H1 (cell line): ENCODE data around the gene ANKRD31. TPM values are rescaled to one million over a fixed set of nuclear protein-coding genes. Genes with fewer than 3 reads are reported as not detected.

Experiments
- CHD2 ChIP-seq: IDR thresholded peaks from 2 replicates; pipeline ENCODE4 v1.6.1; 2012; ENCODE audit warnings: low read length, improper control_type of control experiment
- EP300 ChIP-seq, 2 experiments: IDR thresholded peaks; 1 replicate in 1 of 2; 2 replicates in 1 of 2; pipeline ENCODE4 v1.6.1; 2011 to 2012; ENCODE audit warnings: low read depth in 2 of 2, low read length in 2 of 2, mild to moderate bottlenecking in 2 of 2, borderline replicate concordance in 1 of 2, inconsistent platforms in 1 of 2, moderate library complexity in 1 of 2
- KDM1A ChIP-seq: fragments of 200-600, 300-600 bp; sonication (generic); IDR thresholded peaks from 2 replicates; pipeline ENCODE4 v1.7.1; 2016; ENCODE audit warnings: mild to moderate bottlenecking, low read length, borderline replicate concordance
- RNF2 ChIP-seq: fragments of 200-900, 300-1000 bp; sonication (generic); IDR thresholded peaks from 2 replicates; pipeline ENCODE4 v1.7.1; 2016; ENCODE audit warnings: borderline replicate concordance, low read depth, mild to moderate bottlenecking, antibody characterized with exemption, low read length; ENCODE audit not compliant: poor library complexity, severe bottlenecking; ENCODE audit errors: missing control alignments
- polyA plus RNA-seq, 7 experiments: library from polyadenylated mRNA; depleted of rRNA in 3 of 7; stranded (reverse) in 5 of 7; unstranded in 2 of 7; fragments of >200 nt in 5 of 7; fragments of 200-250 nt in 2 of 7; gene quantifications; 1 replicate in 5 of 7; 2 replicates in 1 of 7; 4 replicates in 1 of 7; pipeline versions ENCODE4 v1.2.1 to v1.2.3, GENCODE V29; 2011 to 2013; ENCODE audit warnings: missing spikeins in 2 of 7, mixed read lengths in 2 of 7
- total RNA-seq: library from RNA; stranded (reverse); fragmentation: NEBNext Ultra II Directional; extraction: Animal tissue kit (Norgen Biotek cat#: 25700); gene quantifications from 2 replicates; pipeline ENCODE4 v1.2.1, GENCODE V29; 2021

ANKRD31 gene
- total and polyA plus RNA-seq, 2 of the 8 experiments (the other 6 are each of a cell fraction or from before 2014, with no cell fraction given), result 0.05 to 0.06 TPM

- TF ChIP-seq KDM1A, result no peak
- no peak for TF ChIP-seq CHD2
- TF ChIP-seq EP300 (IDR thresholded peaks at IDR 0.05; ENCODE audit: borderline replicate concordance in 1 of 2, low read depth in 2 of 2, low read length in 2 of 2), result no peak
- no peak for TF ChIP-seq RNF2
Observed at GRCh38 chr5:75190227-75190626, 46.5 kb downstream of the ANKRD31 start (continued).
